Measurements from ENCODE around the gene MICA.

- TF ChIP-seq EZH2phosphoT487 (conservative IDR thresholded peaks at IDR 0.05; ENCODE audit: low read length): no peak
- no peak for TF ChIP-seq CTCF (IDR thresholded peaks at IDR 0.05; ENCODE audit: insufficient read depth, low read length, poor library complexity, severe bottlenecking)
These were observed 23.5 kb upstream of the MICA start for GRCh38 chr6:31379850-31380249.
